B cell (primary cell): Measurements from ENCODE around the gene DAZAP2. TPM values are rescaled to one million over a fixed set of nuclear protein-coding genes. Genes with fewer than 3 reads are reported as not detected.

Source experiments
- ATAC-seq: fragments of 200-7000 bp; cut with Tn5 transposase; one replicate; pipeline ENCODE4 v1.10.0; 2021; ENCODE audit warnings: low read depth, mild to moderate bottlenecking, moderate number of reproducible peaks, moderate library complexity
- CTCF ChIA-PET: fragments of 350-600 bp; sonication (Branson Sonifier 250); formaldehyde crosslinking; loops from one replicate; lab custom pipeline; 2021; ENCODE audit warnings: antibody characterized with exemption, inconsistent platforms; lab: Charles Lee
- POLR2A ChIA-PET: fragments of 350-600 bp; sonication (Branson Sonifier 250); formaldehyde crosslinking; loops from one replicate; lab custom pipeline; 2021; ENCODE audit warnings: antibody characterized with exemption; lab: Charles Lee
- DNase-seq: peaks from one replicate; pipeline ENCODE4 v3.0.0; 2013
- H2AFZ ChIP-seq: 2 replicates; pipeline ENCODE4 v1.6.1; 2012; ENCODE audit warnings: mild to moderate bottlenecking, low read depth, low read length; ENCODE audit not compliant: insufficient read depth, poor library complexity, severe bottlenecking
- H3K27ac ChIP-seq, 2 donors: 1 replicate in 1 of 2; 2 replicates in 1 of 2; pipeline ENCODE4 v1.5.1; 2012 to 2013; ENCODE audit warnings: low read length in 2 of 2, mild to moderate bottlenecking in 2 of 2, moderate library complexity in 1 of 2
- H3K27me3 ChIP-seq, 4 experiments: fragments of 200-600 bp in 1 of 4; sonication (generic) in 1 of 4; replicated peaks in 1 of 4; 1 replicate in 2 of 4; 2 replicates in 2 of 4; pipeline versions ENCODE4 v1.6.1 to v1.7.0; 2013 to 2016; ENCODE audit warnings: low read length in 3 of 4, mild to moderate bottlenecking in 2 of 4, mixed read lengths in 1 of 4, moderate library complexity in 1 of 4; ENCODE audit not compliant: insufficient read depth in 4 of 4, control insufficient read depth in 3 of 4; ENCODE audit errors: control extremely low read depth in 1 of 4
- H3K36me3 ChIP-seq, 2 experiments: replicated peaks in 1 of 2; 1 replicate in 1 of 2; 2 replicates in 1 of 2; pipeline versions ENCODE4 v1.6.1 to v1.7.1; 2013; ENCODE audit warnings: low read length in 1 of 2; ENCODE audit not compliant: insufficient read depth in 2 of 2, control insufficient read depth in 1 of 2; ENCODE audit errors: control extremely low read depth in 1 of 2, extremely low read depth in 1 of 2
- H3K4me1 ChIP-seq, 2 donors: fragments of 200-600 bp in 1 of 2; sonication (generic) in 1 of 2; 1 replicate in 1 of 2; 2 replicates in 1 of 2; pipeline versions ENCODE4 v1.5.1 to v1.6.1; 2013 to 2017; ENCODE audit warnings: low read length in 2 of 2; ENCODE audit not compliant: control insufficient read depth in 2 of 2, insufficient read depth in 2 of 2
- H3K4me2 ChIP-seq: replicated peaks from 2 replicates; pipeline ENCODE3; 2012; ENCODE audit warnings: mild to moderate bottlenecking, low read depth, low read length; ENCODE audit not compliant: poor library complexity, severe bottlenecking
- H3K4me3 ChIP-seq, 5 experiments: fragments of 200-600 bp in 1 of 5; sonication (generic) in 1 of 5; 1 replicate in 3 of 5; 2 replicates in 2 of 5; pipeline versions ENCODE4 v1.5.1 to v1.7.0; 2011 to 2016; ENCODE audit warnings: low read length in 4 of 5, mild to moderate bottlenecking in 4 of 5, low read depth in 2 of 5, control low read depth in 1 of 5, moderate library complexity in 1 of 5; ENCODE audit not compliant: insufficient read depth in 1 of 5; ENCODE audit errors: control extremely low read depth in 1 of 5, extremely low read depth in 1 of 5
- H3K79me2 ChIP-seq: fragments of 200-600 bp; sonication (generic); one replicate; pipeline ENCODE4 v1.6.0; 2016; ENCODE audit warnings: low read length; ENCODE audit not compliant: control insufficient read depth, insufficient read depth
- H3K9ac ChIP-seq: fragments of 200-600 bp; sonication (generic); 2 replicates; pipeline ENCODE4 v1.6.1; 2017; ENCODE audit warnings: mild to moderate bottlenecking, low read length, moderate library complexity
- H3K9me3 ChIP-seq, 3 donors: one replicate each; pipeline versions ENCODE4 v1.6.1 to v1.7.1; 2013; ENCODE audit warnings: low read length in 2 of 3; ENCODE audit not compliant: control insufficient read depth in 2 of 3, insufficient read depth in 1 of 3; ENCODE audit errors: control extremely low read depth in 1 of 3
- H4K20me1 ChIP-seq: 2 replicates; pipeline ENCODE4 v1.6.0; 2012; ENCODE audit warnings: mild to moderate bottlenecking, low read length; ENCODE audit not compliant: insufficient read depth, control insufficient read depth, poor library complexity, severe bottlenecking
- H3K27ac Mint-ChIP-seq: one replicate; pipeline ENCODE4 v1.8.0; 2021; ENCODE audit warnings: mixed read lengths
- H3K27me3 Mint-ChIP-seq: one replicate; pipeline ENCODE4 v1.8.0; 2021; ENCODE audit warnings: mixed read lengths
- H3K4me1 Mint-ChIP-seq: one replicate; pipeline ENCODE4 v1.8.0; 2021; ENCODE audit warnings: mixed read lengths
- H3K4me3 Mint-ChIP-seq: one replicate; pipeline ENCODE4 v1.8.0; 2021; ENCODE audit warnings: mixed read lengths
- H3K9me3 Mint-ChIP-seq: one replicate; pipeline ENCODE4 v1.8.0; 2022; ENCODE audit warnings: mixed read lengths; ENCODE audit not compliant: insufficient read depth
- CTCF ChIP-seq: fragments of 200-600 bp; IDR thresholded peaks from one replicate; pipeline ENCODE4 v1.8.0; 2022; ENCODE audit warnings: antibody characterized with exemption, mild to moderate bottlenecking
- EZH2 ChIP-seq: IDR thresholded peaks from 2 replicates; pipeline ENCODE4 v1.6.1; 2012; ENCODE audit warnings: borderline replicate concordance, low read depth, mild to moderate bottlenecking, moderate library complexity, low read length; ENCODE audit not compliant: insufficient read depth, poor library complexity, severe bottlenecking
- WGBS: methylation state at CpG from one replicate; pipeline ENCODE4 v1.1.5; 2013; ENCODE audit warnings: missing lambda C conversion rate; ENCODE audit not compliant: insufficient coverage; 5-methylcytosine and 5-hydroxymethylcytosine counted together
- intact Hi-C: fragments of 100-400 bp; cut with micrococcal nuclease; formaldehyde crosslinking; loops from one replicate; pipeline ENCODE4 v1.10.0; 2022
- polyA plus RNA-seq: library from polyadenylated mRNA; depleted of rRNA; stranded (reverse); fragments of >200 nt; gene quantifications from 2 replicates; pipeline ENCODE4 v1.2.3, GENCODE V29; 2012
- total RNA-seq, 2 donors: library from RNA; stranded (reverse); fragments of 120-200 nt in 1 of 2; gene quantifications; 1 replicate in 1 of 2; 2 replicates in 1 of 2; pipeline versions ENCODE4 v1.2.3 to v1.2.4, GENCODE V29; 2013 to 2022

Gene DAZAP2
- total and polyA plus RNA-seq, 2 donors (not counting 1 experiment from before 2014, with no cell fraction given) = 233 to 620 TPM

- H3K9ac ChIP-seq = no peak overlapping the region
- Mint-ChIP-seq H3K27me3 (no peaks in the 10 kb centered on the region), H3K9me3 (no peaks in the 10 kb centered on the region), H3K4me1 (no peaks in the 10 kb centered on the region), H3K4me3 (no peak overlapping the region), H3K27ac (no peak overlapping the region)
- peaks cover 0 to 4% of the 10 kb centered on the region in 2 experiments for H3K36me3 ChIP-seq
- POLR2A ChIA-PET = no interaction called here
- H3K4me1 ChIP-seq = no peaks in the 10 kb centered on the region
- no peaks in the 10 kb centered on the region for H3K9me3 ChIP-seq
- no peaks in the 10 kb centered on the region for H3K27me3 ChIP-seq
- no peak overlapping the region for H3K27ac ChIP-seq
- TF ChIP-seq EZH2 (no peak), CTCF (no peak)
- H3K4me3 ChIP-seq = no peak overlapping the region
- ATAC-seq = no peak
- intact Hi-C loops = no loop called here
- no peaks in the 10 kb centered on the region for H4K20me1 ChIP-seq
- H2AFZ ChIP-seq = no peak overlapping the region
- H3K4me2 ChIP-seq = no peak overlapping the region
- no peaks in the 10 kb centered on the region for H3K79me2 ChIP-seq
- CTCF ChIA-PET = no interaction called here
- 92% methylated on average over 9 of the region's 10 CpGs for WGBS
- DNase-seq = no peak
Observed at GRCh38 chr12:51199366-51199945, 39.2 kb upstream of the DAZAP2 start.

DNA sequence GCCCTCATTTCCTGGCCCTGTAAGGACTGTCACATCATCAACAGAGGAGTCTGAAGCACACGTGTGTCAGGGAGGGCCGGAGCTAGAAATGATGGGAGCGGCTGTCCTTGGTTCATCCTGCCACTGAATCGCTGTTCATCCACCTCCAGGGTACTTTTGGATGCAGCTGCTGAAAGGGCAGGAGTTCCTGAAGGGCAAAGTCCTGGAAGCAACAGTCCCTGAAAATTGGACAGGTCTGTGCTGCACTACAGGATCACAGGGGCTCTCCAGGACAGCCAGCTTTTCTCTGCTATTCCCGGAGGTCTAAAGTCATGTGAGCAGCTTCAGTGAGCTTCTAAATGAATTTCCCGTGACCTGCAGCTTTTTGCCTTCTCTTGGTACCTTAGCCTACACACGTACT, 38.5 kb upstream of the DAZAP2 start:
- Histone ChIP-seq H3K79me2 (no peaks in the 10 kb centered on the region), H3K9ac (no peak overlapping the region), H3K4me1 (no peaks in the 10 kb centered on the region), H3K36me3 (peaks cover 0 to 6% of the 10 kb centered on the region in 2 experiments), H3K27ac (no peak overlapping the region), H3K4me3 (no peak overlapping the region), H3K4me2 (no peak overlapping the region), H3K9me3 (no peaks in the 10 kb centered on the region), H2AFZ (no peak overlapping the region), H4K20me1 (no peaks in the 10 kb centered on the region), H3K27me3 (no peaks in the 10 kb centered on the region)
- Mint-ChIP-seq H3K9me3 (no peaks in the 10 kb centered on the region), H3K4me1 (no peaks in the 10 kb centered on the region), H3K4me3 (no peak overlapping the region), H3K27me3 (no peaks in the 10 kb centered on the region), H3K27ac (no peak overlapping the region)
- DNase-seq = no peak
- ATAC-seq = no peak
- intact Hi-C loops = no loop called here
- CTCF ChIA-PET = no interaction called here
- TF ChIP-seq CTCF (no peak), EZH2 (no peak)
- 98% methylated on average over 6 of the region's 7 CpGs for WGBS
- POLR2A ChIA-PET = no interaction called here
